Anterior cingulate cortex (tissue), 58 donors: ENCODE measurements around the gene WDR72.

Source experiments
- DNase-seq, 58 donors: peaks; one replicate each; lab custom pipeline; 2025; lab: John Stamatoyannopoulos, UW

WDR72 gene

DNA sequence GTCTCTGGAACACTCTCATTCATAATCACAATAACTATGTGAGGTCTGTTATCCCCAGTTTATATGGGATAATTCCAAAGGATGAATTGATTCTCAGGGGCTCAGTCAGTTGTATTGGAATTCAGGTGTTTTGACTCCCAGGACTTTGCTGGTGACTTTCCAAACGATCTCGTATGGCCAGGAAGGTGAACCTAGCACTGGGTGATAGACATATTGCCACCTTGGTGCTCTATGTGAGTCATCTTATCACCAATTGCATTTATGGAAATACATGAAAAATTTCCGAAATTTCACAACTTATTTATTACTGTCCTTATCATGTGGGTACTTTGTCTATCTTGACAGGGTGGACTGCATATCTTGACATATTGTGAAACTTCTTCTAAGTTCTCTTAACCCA, 287.3 kb downstream of the WDR72 start:
- DNase-seq: no peak

DNA sequence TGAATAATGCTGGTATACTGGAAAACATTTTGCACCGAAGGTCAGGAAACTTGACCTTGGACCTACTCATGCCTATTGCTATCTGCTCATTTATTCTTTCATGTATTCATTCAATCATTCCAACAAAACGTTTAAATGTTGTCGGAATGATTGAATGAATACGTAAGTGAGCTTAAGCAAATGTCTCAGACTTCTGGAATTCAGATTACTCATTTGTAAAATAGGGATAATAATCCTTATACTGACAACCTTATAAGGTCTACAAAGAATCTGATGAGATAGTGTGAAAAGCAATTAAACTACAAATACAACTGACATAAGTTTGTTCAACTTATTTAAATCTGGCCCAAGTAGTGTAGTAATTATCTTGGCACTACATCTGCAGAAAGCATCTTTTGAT, 288.7 kb downstream of the WDR72 start:
- no peak for DNase-seq

DNA sequence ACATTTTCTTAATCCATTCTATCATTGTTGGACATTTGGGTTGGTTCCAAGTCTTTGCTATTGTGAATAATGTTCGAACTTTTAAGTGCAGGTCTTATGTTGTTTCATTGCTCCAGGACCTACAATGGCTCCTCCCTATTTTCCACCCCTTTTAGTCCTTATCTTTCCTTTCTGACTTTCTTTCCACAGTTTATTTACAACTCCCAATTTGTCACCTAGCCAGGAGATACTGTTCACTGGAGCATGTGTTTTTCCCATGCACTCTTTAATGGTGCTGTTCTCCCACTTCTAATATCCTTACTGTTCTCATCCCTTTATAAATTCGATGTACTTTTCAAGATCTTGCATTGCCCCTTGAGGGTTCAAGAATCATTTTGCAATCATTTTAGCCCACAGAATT, 290.0 kb downstream of the WDR72 start:
- no peak for DNase-seq
